Measurements from ENCODE around the gene WDR89. TPM values are rescaled to one million over a fixed set of nuclear protein-coding genes. Genes with fewer than 3 reads are reported as not detected.
"Not testable (repeated sequence)": the region's sequence is repeated elsewhere in the genome, so short reads cannot be mapped to it uniquely, and the experiment has no call there.

The WDR89 gene
- total RNA-seq, 1 donor from 2014 or later: 24.4 TPM

- ChIA-PET CTCF (interaction anchor here (0.6 kb wide), 1 partner anchor 214 kb away, joined by 6 read pairs; no protein-coding TSS in a partner anchor), POLR2A (no interaction called here)
- ATAC-seq (ENCODE audit: low read depth) (no peak), DNase-seq (no peak)
- H3K36me3 Mint-ChIP-seq (ENCODE audit: low read depth): peaks cover 44% of the 10 kb centered on the region
- TF ChIP-seq CTCF (IDR thresholded peaks at IDR 0.05): no peak
- no peaks in the 10 kb centered on the region for H3K27me3 Mint-ChIP-seq
- no peaks in the 10 kb centered on the region for H3K9me3 Mint-ChIP-seq
- no peak overlapping the region for H3K4me3 Mint-ChIP-seq
- intact Hi-C loops (cut with micrococcal nuclease): no loop called here
- peaks cover 7% of the 10 kb centered on the region for H3K4me1 Mint-ChIP-seq
- H3K27ac Mint-ChIP-seq: no peak overlapping the region
Measured at GRCh38 chr14:63603749-63604277, 37.9 kb downstream of the WDR89 start.

- Mint-ChIP-seq H3K27ac (no peak overlapping the region), H3K4me1 (peaks cover 3% of the 10 kb centered on the region), H3K27me3 (no peaks in the 10 kb centered on the region), H3K4me3 (no peak overlapping the region), H3K9me3 (peaks cover 7% of the 10 kb centered on the region), H3K36me3 (ENCODE audit: low read depth) (peaks cover 68% of the 10 kb centered on the region)
- ChIA-PET CTCF (no interaction called here), POLR2A (no interaction called here)
- intact Hi-C loops (cut with micrococcal nuclease): no loop called here
- no peak for TF ChIP-seq CTCF (IDR thresholded peaks at IDR 0.05)
- DNase-seq (no peak), ATAC-seq (ENCODE audit: low read depth) (no peak)
Measured at GRCh38 chr14:63598807-63599206, 42.9 kb downstream of the WDR89 start.

- Mint-ChIP-seq H3K9me3 (peaks cover 10% of the 10 kb centered on the region), H3K4me1 (peaks cover 2% of the 10 kb centered on the region), H3K27me3 (no peaks in the 10 kb centered on the region), H3K27ac (no peak overlapping the region), H3K36me3 (ENCODE audit: low read depth) (peaks cover 59% of the 10 kb centered on the region), H3K4me3 (no peak overlapping the region)
- intact Hi-C loops (cut with micrococcal nuclease): no loop called here
- CTCF ChIA-PET: no interaction called here
- POLR2A ChIA-PET: no interaction called here
- TF ChIP-seq CTCF (IDR thresholded peaks at IDR 0.05): no peak
- ATAC-seq (ENCODE audit: low read depth): no peak
- DNase-seq: no peak
Measured at GRCh38 chr14:63596998-63597658, 44.5 kb downstream of the WDR89 start.

GRCh38 chr14:63594455-63595372, 47.0 kb downstream of the WDR89 start:
- H3K4me1 Mint-ChIP-seq: no peaks in the 10 kb centered on the region
- TF ChIP-seq CTCF (IDR thresholded peaks at IDR 0.05): no peak
- DNase-seq: no peak
- H3K9me3 Mint-ChIP-seq: peaks cover 10% of the 10 kb centered on the region
- intact Hi-C loops (cut with micrococcal nuclease): no loop called here
- CTCF ChIA-PET: no interaction called here
- peaks cover 44% of the 10 kb centered on the region for H3K36me3 Mint-ChIP-seq (ENCODE audit: low read depth)
- H3K27ac Mint-ChIP-seq: no peak overlapping the region
- no peak overlapping the region for H3K4me3 Mint-ChIP-seq
- H3K27me3 Mint-ChIP-seq: no peaks in the 10 kb centered on the region
- ATAC-seq (ENCODE audit: low read depth): no peak
- POLR2A ChIA-PET: no interaction called here

GRCh38 chr14:63583046-63583445, 58.6 kb downstream of the WDR89 start:
- H3K4me1 Mint-ChIP-seq; H3K27me3 Mint-ChIP-seq; H3K4me3 Mint-ChIP-seq; H3K27ac Mint-ChIP-seq; H3K9me3 Mint-ChIP-seq; ATAC-seq (ENCODE audit: low read depth); POLR2A ChIA-PET; CTCF ChIA-PET; intact Hi-C loops (cut with micrococcal nuclease); H3K36me3 Mint-ChIP-seq (ENCODE audit: low read depth); DNase-seq: not testable (repeated sequence)

Data from activated B cell treated with CpG ODN at 0.5 μM for 24 hours (primary cell).